HAP-1 (cell line): ENCODE results near the gene KRTAP10-5.
A peak's percentile ranks its signal among the peaks of the same experiment; 100 is the strongest.
"Not testable (repeated sequence)": the region's sequence is repeated elsewhere in the genome, so short reads cannot be mapped to it uniquely, and the experiment has no call there.

Experiments used
- DNase-seq, 2 experiments: peaks; one replicate each; pipeline ENCODE4 v3.0.0-alpha.2; 2016 to 2020; ENCODE audit warnings: low spot score in 2 of 2
- H3K27me3 ChIP-seq: fragments of 250-450 bp; sonication (Bioruptor Pico); 2 replicates; pipeline ENCODE4 v1.5.1; 2020; ENCODE audit warnings: low read depth, mild to moderate bottlenecking, moderate library complexity
- H3K36me3 ChIP-seq: fragments of 250-450 bp; sonication (Bioruptor Pico); replicated peaks from 2 replicates; pipeline ENCODE4 v1.5.1; 2020; ENCODE audit warnings: mild to moderate bottlenecking
- H3K4me1 ChIP-seq: fragments of 250-450 bp; sonication (Bioruptor Pico); 2 replicates; pipeline ENCODE4 v1.5.1; 2020; ENCODE audit warnings: mild to moderate bottlenecking
- H3K4me3 ChIP-seq: fragments of 250-450 bp; sonication (Bioruptor Pico); 2 replicates; pipeline ENCODE4 v1.5.1; 2020; ENCODE audit warnings: mild to moderate bottlenecking, moderate library complexity
- H3K9me3 ChIP-seq: fragments of 250-450 bp; sonication (Bioruptor Pico); 2 replicates; pipeline ENCODE4 v1.5.1; 2020; ENCODE audit warnings: mild to moderate bottlenecking, moderate library complexity
- in situ Hi-C: fragments of 300-500 bp; cut with MboI; formaldehyde crosslinking; loops from 3 replicates; pipeline ENCODE4 v1.14.3; 2020; ENCODE audit warnings: low sequenced_read_pairs, inconsistent platforms, mixed read lengths

KRTAP10-5 gene

GRCh38 chr21:44602463-44602850, 22.1 kb upstream of the KRTAP10-5 start:
- no peaks in the 10 kb centered on the region for H3K27me3 ChIP-seq
- H3K9me3 ChIP-seq, result no peaks in the 10 kb centered on the region
- no peaks in the 10 kb centered on the region for H3K4me1 ChIP-seq
- in situ Hi-C loops, result no loop called here
- no peak for DNase-seq
- H3K4me3 ChIP-seq, result no peak overlapping the region
- H3K36me3 ChIP-seq, result no peaks in the 10 kb centered on the region

- no peak for DNase-seq
- Histone ChIP-seq H3K4me1 (no peaks in the 10 kb centered on the region), H3K36me3 (no peaks in the 10 kb centered on the region), H3K9me3 (no peaks in the 10 kb centered on the region), H3K4me3 (no peak overlapping the region), H3K27me3 (0 out of 2 replicates have a peak, but pooled peaks cover 2% of the 10 kb centered on the region)
- in situ Hi-C loops, result no loop called here
These were observed 21.4 kb upstream of the KRTAP10-5 start for GRCh38 chr21:44601596-44602462.

GRCh38 chr21:44601091-44601490, 20.7 kb upstream of the KRTAP10-5 start:
- H3K9me3 ChIP-seq, H3K27me3 ChIP-seq, DNase-seq, H3K4me3 ChIP-seq, H3K36me3 ChIP-seq, H3K4me1 ChIP-seq, in situ Hi-C loops: not testable (repeated sequence)

GRCh38 chr21:44600118-44600978, 19.9 kb upstream of the KRTAP10-5 start, which contains the start of gene KRTAP10-7:
Gene KRTAP10-7, plus strand, starts transcription at chr21:44600597. Its CDS starts 25 bp downstream, at chr21:44600622.
- H3K9me3 ChIP-seq, H3K36me3 ChIP-seq, H3K27me3 ChIP-seq, H3K4me3 ChIP-seq, DNase-seq, H3K4me1 ChIP-seq, in situ Hi-C loops: not testable (repeated sequence)

GRCh38 chr21:44599264-44600029, 19.0 kb upstream of the KRTAP10-5 start:
- in situ Hi-C loops, result no loop called here

GRCh38 chr21:44598061-44598460, 17.7 kb upstream of the KRTAP10-5 start:
- in situ Hi-C loops, result no loop called here
- DNase-seq, result peak; percentile 16 to 37
- no peak overlapping the region for H3K4me3 ChIP-seq
- H3K36me3 ChIP-seq, result no peaks in the 10 kb centered on the region
- H3K4me1 ChIP-seq, result no peaks in the 10 kb centered on the region
- H3K27me3 ChIP-seq, result 0 out of 2 replicates have a peak, but pooled peaks cover 4% of the 10 kb centered on the region
- H3K9me3 ChIP-seq, result no peaks in the 10 kb centered on the region

More at GRCh38 chr21:44599264-44600029, 19.0 kb upstream of the KRTAP10-5 start:
- Histone ChIP-seq H3K27me3 (0 out of 2 replicates have a peak, but pooled peaks cover 4% of the 10 kb centered on the region), H3K9me3 (no peaks in the 10 kb centered on the region), H3K4me3 (no peak overlapping the region), H3K36me3 (no peaks in the 10 kb centered on the region), H3K4me1 (no peaks in the 10 kb centered on the region)
- no peak for DNase-seq

GRCh38 chr21:44596068-44596725, 15.8 kb upstream of the KRTAP10-5 start:
- no peaks in the 10 kb centered on the region for H3K36me3 ChIP-seq
- H3K4me1 ChIP-seq, result no peaks in the 10 kb centered on the region
- no peak for DNase-seq
- in situ Hi-C loops, result no loop called here
- H3K4me3 ChIP-seq, result no peak overlapping the region
- no peaks in the 10 kb centered on the region for H3K9me3 ChIP-seq
- H3K27me3 ChIP-seq, result 0 out of 2 replicates have a peak, but pooled peaks cover 4% of the 10 kb centered on the region

GRCh38 chr21:44595524-44595923, 15.1 kb upstream of the KRTAP10-5 start:
- H3K4me1 ChIP-seq, result no peaks in the 10 kb centered on the region
- no peaks in the 10 kb centered on the region for H3K36me3 ChIP-seq
- in situ Hi-C loops, result no loop called here
- no peaks in the 10 kb centered on the region for H3K9me3 ChIP-seq
- H3K4me3 ChIP-seq, result no peak overlapping the region
- H3K27me3 ChIP-seq, result 0 out of 2 replicates have a peak, but pooled peaks cover 4% of the 10 kb centered on the region
- no peak for DNase-seq

GRCh38 chr21:44594406-44594916, 14.1 kb upstream of the KRTAP10-5 start:
- no peak for DNase-seq
- H3K36me3 ChIP-seq, result no peaks in the 10 kb centered on the region
- no peaks in the 10 kb centered on the region for H3K4me1 ChIP-seq
- H3K4me3 ChIP-seq, result no peak overlapping the region
- in situ Hi-C loops, result no loop called here
- 0 out of 2 replicates have a peak, but pooled peaks cover 4% of the 10 kb centered on the region for H3K27me3 ChIP-seq
- no peaks in the 10 kb centered on the region for H3K9me3 ChIP-seq

GRCh38 chr21:44593598-44594405, 13.4 kb upstream of the KRTAP10-5 start:
- H3K4me3 ChIP-seq, result no peak overlapping the region
- H3K9me3 ChIP-seq, result no peaks in the 10 kb centered on the region
- no peak for DNase-seq
- no peaks in the 10 kb centered on the region for H3K36me3 ChIP-seq
- no peaks in the 10 kb centered on the region for H3K4me1 ChIP-seq
- H3K27me3 ChIP-seq, result 0 out of 2 replicates have a peak, but pooled peaks cover 4% of the 10 kb centered on the region
- in situ Hi-C loops, result no loop called here

GRCh38 chr21:44592446-44593311, 12.3 kb upstream of the KRTAP10-5 start, which contains the start of gene KRTAP10-6:
Gene KRTAP10-6, minus strand, starts transcription at chr21:44592505. Its CDS starts 21 bp downstream, at chr21:44592484.
- no peak for DNase-seq
- Histone ChIP-seq H3K4me1 (no peaks in the 10 kb centered on the region), H3K36me3 (no peaks in the 10 kb centered on the region), H3K27me3 (0 out of 2 replicates have a peak, but pooled peaks cover 4% of the 10 kb centered on the region), H3K9me3 (no peaks in the 10 kb centered on the region), H3K4me3 (no peak within 1 kb of the TSS)
- in situ Hi-C loops, result no loop called here
